ENCODE measurements around the gene FGF2. TPM values are rescaled to one million over a fixed set of nuclear protein-coding genes. Genes with fewer than 3 reads are reported as not detected.
"Not testable (repeated sequence)": the region's sequence is repeated elsewhere in the genome, so short reads cannot be mapped to it uniquely, and the experiment has no call there.

Gene FGF2
- total RNA-seq, 1 experiment from 2014 or later, result 2.1 TPM

DNA sequence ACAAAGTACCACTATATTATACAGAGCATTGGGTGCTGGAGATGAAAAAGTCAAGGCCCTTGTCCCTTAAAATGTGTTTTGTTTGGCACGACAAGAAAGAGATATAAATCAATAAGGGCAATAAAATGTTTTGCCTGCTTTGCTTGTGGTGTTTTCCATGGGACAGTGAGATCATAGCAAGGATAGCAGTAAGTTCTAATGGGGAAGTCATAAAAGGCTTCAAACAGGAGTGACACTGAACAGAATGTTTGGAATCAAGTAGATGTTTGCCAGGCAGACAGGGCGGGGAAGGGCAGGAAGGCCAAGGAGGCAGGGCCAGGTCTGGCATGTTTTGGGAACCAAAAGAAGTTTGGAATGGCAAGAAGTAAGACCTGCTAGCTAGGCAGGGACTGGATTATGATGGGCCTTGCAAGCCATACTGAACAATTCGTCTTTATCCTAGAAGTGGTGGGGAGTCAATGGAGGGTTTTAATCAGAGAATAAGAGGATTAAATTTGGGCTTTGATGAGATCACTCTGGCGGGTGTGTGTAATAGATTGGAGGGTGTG lies 16.4 kb downstream of the FGF2 start:
- Histone ChIP-seq H3K27me3 (ENCODE audit: insufficient read depth, low read depth) (no peaks in the 10 kb centered on the region), H3K36me3 (ENCODE audit: low read depth) (no peaks in the 10 kb centered on the region), H3K4me2 (no peak overlapping the region), H3K4me3 (no peak overlapping the region), H2AFZ (no peak overlapping the region), H3K27ac (no peak overlapping the region), H3K79me2 (ENCODE audit: low read depth) (no peaks in the 10 kb centered on the region), H3K9me2 (ENCODE audit: insufficient read depth) (0 out of 2 replicates have a peak, but pooled peaks cover 6% of the 10 kb centered on the region), H3F3A (ENCODE audit: insufficient read depth, low read depth) (no peaks in the 10 kb centered on the region), H3K4me1 (replicated peaks; ENCODE audit: insufficient read depth) (no peaks in the 10 kb centered on the region), H3K9me3 (ENCODE audit: insufficient read depth, low read depth) (no peaks in the 10 kb centered on the region), H4K20me1 (ENCODE audit: insufficient read depth) (no peaks in the 10 kb centered on the region)
- no peak for DNase-seq
- CTCF ChIA-PET, result no interaction called here
- TF ChIP-seq, protein P1, sequence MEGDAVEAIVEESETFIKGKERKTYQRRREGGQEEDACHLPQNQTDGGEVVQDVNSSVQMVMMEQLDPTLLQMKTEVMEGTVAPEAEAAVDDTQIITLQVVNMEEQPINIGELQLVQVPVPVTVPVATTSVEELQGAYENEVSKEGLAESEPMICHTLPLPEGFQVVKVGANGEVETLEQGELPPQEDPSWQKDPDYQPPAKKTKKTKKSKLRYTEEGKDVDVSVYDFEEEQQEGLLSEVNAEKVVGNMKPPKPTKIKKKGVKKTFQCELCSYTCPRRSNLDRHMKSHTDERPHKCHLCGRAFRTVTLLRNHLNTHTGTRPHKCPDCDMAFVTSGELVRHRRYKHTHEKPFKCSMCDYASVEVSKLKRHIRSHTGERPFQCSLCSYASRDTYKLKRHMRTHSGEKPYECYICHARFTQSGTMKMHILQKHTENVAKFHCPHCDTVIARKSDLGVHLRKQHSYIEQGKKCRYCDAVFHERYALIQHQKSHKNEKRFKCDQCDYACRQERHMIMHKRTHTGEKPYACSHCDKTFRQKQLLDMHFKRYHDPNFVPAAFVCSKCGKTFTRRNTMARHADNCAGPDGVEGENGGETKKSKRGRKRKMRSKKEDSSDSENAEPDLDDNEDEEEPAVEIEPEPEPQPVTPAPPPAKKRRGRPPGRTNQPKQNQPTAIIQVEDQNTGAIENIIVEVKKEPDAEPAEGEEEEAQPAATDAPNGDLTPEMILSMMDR (conservative IDR thresholded peaks at IDR 0.05), result no peak
- TF ChIP-seq EZH2 (IDR thresholded peaks at IDR 0.05; ENCODE audit: low read depth), result no peak
- intact Hi-C loops (cut with micrococcal nuclease; ENCODE audit: unreplicated experiment), result no loop called here
- POLR2A ChIA-PET (ENCODE audit: unreplicated experiment), result no interaction called here
- no TSS peak for BruUV-seq (replicated peaks)

DNA sequence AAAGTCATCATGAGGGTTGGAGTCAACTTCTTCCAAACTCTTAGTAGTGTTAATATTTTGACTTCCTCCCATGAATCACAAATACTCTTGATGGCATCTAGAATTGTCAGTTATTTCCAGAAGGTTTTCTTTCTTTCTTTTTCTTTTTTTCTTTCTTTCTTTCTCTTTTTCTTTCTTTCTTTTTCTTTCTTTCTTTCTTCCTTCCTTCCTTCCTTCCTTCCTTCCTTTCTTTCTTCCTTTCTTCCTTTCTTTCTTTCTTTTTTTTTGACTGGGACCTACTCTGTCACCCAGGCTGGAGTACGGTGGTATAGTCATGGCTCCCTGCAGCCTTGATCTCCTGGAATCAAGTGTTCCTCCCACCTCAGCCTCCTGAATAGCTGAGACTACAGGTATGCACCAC lies 17.8 kb downstream of the FGF2 start:
- H3F3A ChIP-seq (ENCODE audit: insufficient read depth, low read depth); BruUV-seq (replicated peaks); H3K79me2 ChIP-seq (ENCODE audit: low read depth); intact Hi-C loops (cut with micrococcal nuclease; ENCODE audit: unreplicated experiment); H3K9me2 ChIP-seq (ENCODE audit: insufficient read depth); H3K4me2 ChIP-seq; DNase-seq; H3K4me3 ChIP-seq; H3K4me1 ChIP-seq (replicated peaks; ENCODE audit: insufficient read depth); H3K9me3 ChIP-seq (ENCODE audit: insufficient read depth, low read depth); H4K20me1 ChIP-seq (ENCODE audit: insufficient read depth); CTCF ChIA-PET; H2AFZ ChIP-seq; H3K27me3 ChIP-seq (ENCODE audit: insufficient read depth, low read depth); H3K36me3 ChIP-seq (ENCODE audit: low read depth); H3K27ac ChIP-seq: not testable (repeated sequence)
- POLR2A ChIA-PET (ENCODE audit: unreplicated experiment), result interaction anchor here (0.5 kb wide), 1 partner anchor 143 kb away, joined by 3 read pairs; no protein-coding TSS in a partner anchor

DNA sequence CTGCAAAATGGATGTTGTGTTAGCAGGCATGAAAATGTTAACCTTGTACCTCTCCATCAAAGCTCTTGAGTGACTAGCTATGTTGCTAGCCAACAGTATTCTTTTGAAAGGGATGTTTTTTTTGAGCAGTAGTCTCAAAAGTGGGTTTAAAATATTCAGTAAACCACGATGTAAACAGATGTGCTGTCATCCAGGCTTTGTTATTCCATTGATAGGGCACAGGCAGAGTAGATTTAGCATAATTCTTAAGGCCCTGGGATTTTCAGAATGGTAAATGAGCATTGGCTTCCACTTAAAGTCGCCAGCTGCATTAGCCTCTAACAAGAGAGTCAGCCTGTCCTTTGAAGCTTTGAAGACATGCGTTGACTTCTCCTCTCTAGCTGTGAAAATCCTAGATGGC lies 18.4 kb downstream of the FGF2 start:
- H3K79me2 ChIP-seq (ENCODE audit: low read depth), result no peaks in the 10 kb centered on the region
- H3K4me1 ChIP-seq (replicated peaks; ENCODE audit: insufficient read depth), result no peaks in the 10 kb centered on the region
- no peak overlapping the region for H3K4me3 ChIP-seq
- H2AFZ ChIP-seq, result no peak overlapping the region
- DNase-seq, result no peak
- no peaks in the 10 kb centered on the region for H3F3A ChIP-seq (ENCODE audit: insufficient read depth, low read depth)
- H3K36me3 ChIP-seq (ENCODE audit: low read depth), result no peaks in the 10 kb centered on the region
- 0 out of 2 replicates have a peak, but pooled peaks cover 6% of the 10 kb centered on the region for H3K9me2 ChIP-seq (ENCODE audit: insufficient read depth)
- H3K4me2 ChIP-seq, result no peak overlapping the region
- no peak overlapping the region for H3K27ac ChIP-seq
- ChIA-PET POLR2A (ENCODE audit: unreplicated experiment) (no interaction called here), CTCF (no interaction called here)
- no peaks in the 10 kb centered on the region for H4K20me1 ChIP-seq (ENCODE audit: insufficient read depth)
- no peaks in the 10 kb centered on the region; the same call in 1 of the 2 replicates for H3K9me3 ChIP-seq (ENCODE audit: insufficient read depth, low read depth)
- H3K27me3 ChIP-seq (ENCODE audit: insufficient read depth, low read depth), result no peaks in the 10 kb centered on the region
- no TSS peak for BruUV-seq (replicated peaks)
- intact Hi-C loops (cut with micrococcal nuclease; ENCODE audit: unreplicated experiment), result no loop called here
- TF ChIP-seq, protein P1 (conservative IDR thresholded peaks at IDR 0.05), result no peak
- no peak for TF ChIP-seq EZH2 (IDR thresholded peaks at IDR 0.05; ENCODE audit: low read depth)

DNA sequence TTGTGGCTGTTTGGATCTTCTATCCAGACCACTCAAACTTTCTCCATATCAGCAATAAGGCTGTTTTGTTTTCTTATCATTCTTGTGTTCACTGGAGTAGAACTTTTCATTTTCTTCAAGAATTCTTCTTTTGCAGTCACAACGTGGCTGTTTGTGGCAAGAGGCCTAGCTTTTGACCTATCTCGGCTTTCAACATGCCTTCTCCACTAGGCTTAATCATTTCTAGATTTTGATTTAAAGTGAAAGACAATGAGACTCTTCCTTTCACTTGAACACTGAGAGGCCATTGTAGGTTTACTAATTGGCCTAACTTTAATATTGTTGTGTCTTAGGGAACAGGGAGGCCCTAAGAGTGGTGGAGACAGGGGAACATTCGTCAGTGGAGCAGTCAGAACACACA lies 19.1 kb downstream of the FGF2 start:
- Histone ChIP-seq H3K79me2 (ENCODE audit: low read depth) (no peaks in the 10 kb centered on the region), H3K36me3 (ENCODE audit: low read depth) (no peaks in the 10 kb centered on the region), H3K4me3 (no peak overlapping the region), H2AFZ (no peak overlapping the region), H3K4me2 (no peak overlapping the region), H3K27me3 (ENCODE audit: insufficient read depth, low read depth) (no peaks in the 10 kb centered on the region), H3F3A (ENCODE audit: insufficient read depth, low read depth) (no peaks in the 10 kb centered on the region), H3K27ac (no peak overlapping the region), H4K20me1 (ENCODE audit: insufficient read depth) (no peaks in the 10 kb centered on the region), H3K9me3 (ENCODE audit: insufficient read depth, low read depth) (no peaks in the 10 kb centered on the region; the same call in 1 of the 2 replicates), H3K4me1 (replicated peaks; ENCODE audit: insufficient read depth) (no peaks in the 10 kb centered on the region), H3K9me2 (ENCODE audit: insufficient read depth) (peaks cover 6% of the 10 kb centered on the region; the same call in 1 of the 2 replicates)
- no peak for DNase-seq
- intact Hi-C loops (cut with micrococcal nuclease; ENCODE audit: unreplicated experiment), result no loop called here
- CTCF ChIA-PET, result no interaction called here
- POLR2A ChIA-PET (ENCODE audit: unreplicated experiment), result no interaction called here
- TF ChIP-seq, protein P1 (conservative IDR thresholded peaks at IDR 0.05), result no peak
- no peak for TF ChIP-seq EZH2 (IDR thresholded peaks at IDR 0.05; ENCODE audit: low read depth)
- BruUV-seq (replicated peaks), result no TSS peak

All from PC-9 (cell line).